Type B pancreatic cell (in vitro differentiated cells): ENCODE data around the gene RFLNA. TPM values are rescaled to one million over a fixed set of nuclear protein-coding genes. Genes with fewer than 3 reads are reported as not detected.

Experiments
- DNase-seq: peaks from one replicate; pipeline ENCODE4 v3.0.0; 2021; ENCODE audit warnings: mixed read lengths; ENCODE audit not compliant: unreplicated experiment; ENCODE audit errors: extremely low spot score
- H3K27ac Mint-ChIP-seq: 2 replicates; pipeline ENCODE4 v1.8.0; 2021; ENCODE audit warnings: mild to moderate bottlenecking, mixed read lengths
- H3K27me3 Mint-ChIP-seq: 2 replicates; pipeline ENCODE4 v1.8.0; 2021; ENCODE audit warnings: mixed read lengths
- H3K36me3 Mint-ChIP-seq: 2 replicates; pipeline ENCODE4 v1.8.0; 2021; ENCODE audit warnings: mixed read lengths
- H3K4me1 Mint-ChIP-seq: one replicate; pipeline ENCODE4 v1.8.0; 2021; ENCODE audit warnings: mixed read lengths; ENCODE audit not compliant: unreplicated experiment
- H3K4me3 Mint-ChIP-seq: 2 replicates; pipeline ENCODE4 v1.8.0; 2021; ENCODE audit warnings: mild to moderate bottlenecking, mixed read lengths
- H3K9me3 Mint-ChIP-seq: 2 replicates; pipeline ENCODE4 v1.8.0; 2021; ENCODE audit warnings: mixed read lengths
- CTCF ChIP-seq: fragments of 200-600 bp; sonication (generic); conservative IDR thresholded peaks from 2 replicates; pipeline ENCODE4 v1.5.0; 2021; ENCODE audit warnings: antibody characterized with exemption, mild to moderate bottlenecking
- total RNA-seq: library from RNA; stranded (reverse); gene quantifications from 2 replicates; pipeline ENCODE4 v1.2.1, GENCODE V29; 2021; ENCODE audit warnings: low replicate concordance

RFLNA gene
- total RNA-seq, 1 donor from 2014 or later = 57.4 TPM

DNA sequence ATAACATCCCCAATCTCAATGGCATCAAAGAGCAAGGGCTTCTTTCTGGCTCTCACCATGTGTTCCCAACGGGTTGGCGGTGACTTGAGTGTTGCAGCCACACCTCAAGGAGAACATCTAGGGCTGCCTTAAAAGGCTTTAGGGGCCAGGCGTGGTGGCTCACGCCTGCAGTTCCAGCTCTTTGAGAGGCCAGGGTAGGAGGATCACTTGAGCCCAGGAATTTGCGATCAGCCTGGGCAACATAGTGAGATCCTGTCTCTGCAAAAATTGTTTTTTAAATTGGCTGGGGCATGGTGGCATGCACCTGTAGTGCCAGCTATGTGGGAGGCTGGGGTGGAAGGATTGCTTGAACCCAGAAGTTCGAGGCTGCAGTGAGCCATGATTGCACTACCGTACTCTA is 14.9 kb downstream of the RFLNA start:
- Mint-ChIP-seq H3K27me3 (no peaks in the 10 kb centered on the region), H3K36me3 (peaks cover 8% of the 10 kb centered on the region), H3K27ac (no peak overlapping the region), H3K4me1 (peaks cover 5% of the 10 kb centered on the region), H3K9me3 (no peaks in the 10 kb centered on the region), H3K4me3 (no peak overlapping the region)
- no peak for TF ChIP-seq CTCF
- no peak for DNase-seq

DNA sequence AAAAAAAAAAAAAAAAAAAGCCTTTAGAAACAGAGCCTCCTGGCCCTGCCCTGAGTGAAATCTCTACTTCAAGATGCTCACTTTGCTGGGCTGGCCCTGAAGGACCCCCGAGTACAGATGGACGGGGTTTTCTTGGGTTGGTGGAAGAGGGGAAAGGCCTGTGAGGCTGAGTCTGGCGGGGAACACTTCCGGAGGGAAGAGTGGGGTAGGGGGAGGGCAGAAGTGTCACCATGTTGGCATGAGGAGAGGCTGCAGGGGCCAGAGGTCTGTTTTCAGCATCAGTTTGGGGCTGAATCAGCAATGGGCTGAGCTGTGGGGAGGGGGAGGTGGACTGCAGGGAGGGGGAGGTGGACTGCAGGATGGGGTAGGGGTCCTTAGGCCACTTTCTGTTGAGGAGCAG is 15.3 kb downstream of the RFLNA start:
- TF ChIP-seq CTCF = no peak
- DNase-seq = no peak
- no peaks in the 10 kb centered on the region for H3K27me3 Mint-ChIP-seq
- peaks cover 5% of the 10 kb centered on the region for H3K36me3 Mint-ChIP-seq
- no peak overlapping the region for H3K27ac Mint-ChIP-seq
- no peaks in the 10 kb centered on the region for H3K9me3 Mint-ChIP-seq
- no peak overlapping the region for H3K4me3 Mint-ChIP-seq
- H3K4me1 Mint-ChIP-seq = peaks cover 5% of the 10 kb centered on the region

- no peaks in the 10 kb centered on the region for H3K9me3 Mint-ChIP-seq
- H3K4me1 Mint-ChIP-seq = peaks cover 5% of the 10 kb centered on the region
Measured at GRCh38 chr12:124310785-124311184, 15.9 kb downstream of the RFLNA start.

DNA sequence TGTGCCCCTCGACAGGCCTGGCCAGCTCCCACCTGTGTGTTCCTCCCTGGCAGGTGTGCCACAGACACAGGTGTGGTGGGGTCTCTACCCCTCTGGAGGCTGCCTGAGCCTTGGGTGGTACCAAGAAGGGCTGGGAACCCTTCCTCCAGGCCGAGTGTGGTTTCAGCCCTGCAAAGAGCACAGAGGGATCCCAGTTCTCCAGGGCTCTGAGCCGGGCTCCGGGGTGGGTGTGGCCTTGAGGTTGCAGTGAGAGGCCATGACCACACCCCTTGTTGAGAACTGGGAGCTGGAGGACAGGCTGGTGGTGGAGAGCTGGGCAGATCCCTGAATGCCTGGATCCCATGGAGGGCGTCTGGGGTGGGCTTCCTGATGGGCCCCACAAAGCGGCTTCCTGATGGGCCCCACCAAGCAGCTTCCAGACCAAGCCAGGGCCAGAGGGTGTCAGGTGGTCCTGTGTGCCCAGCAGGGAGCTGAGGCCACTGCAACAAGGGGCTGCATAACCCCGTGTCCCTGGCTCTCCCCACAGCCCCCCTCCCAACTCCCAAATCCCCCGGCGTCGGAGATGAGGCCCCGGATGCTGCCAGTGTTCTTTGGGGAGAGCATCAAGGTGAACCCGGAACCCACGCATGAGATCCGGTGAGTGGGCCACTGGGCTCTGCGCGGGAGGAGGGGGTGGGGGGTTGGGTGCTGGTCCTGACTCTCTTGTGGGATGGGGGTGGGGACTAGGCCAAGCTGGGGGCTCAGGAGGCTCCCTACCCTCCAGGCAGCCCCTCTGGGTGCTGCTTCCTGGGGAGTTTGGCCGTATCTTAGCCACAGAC is 16.6 kb downstream of the RFLNA start:
- no peak for DNase-seq
- no peak for TF ChIP-seq CTCF
- H3K4me3 Mint-ChIP-seq = no peak overlapping the region
- H3K36me3 Mint-ChIP-seq = peaks cover 5% of the 10 kb centered on the region
- H3K27me3 Mint-ChIP-seq = no peaks in the 10 kb centered on the region
- H3K9me3 Mint-ChIP-seq = no peaks in the 10 kb centered on the region
- H3K27ac Mint-ChIP-seq = no peak overlapping the region
- peaks cover 5% of the 10 kb centered on the region for H3K4me1 Mint-ChIP-seq

More at GRCh38 chr12:124310785-124311184, 15.9 kb downstream of the RFLNA start:
- Mint-ChIP-seq H3K27me3 (no peaks in the 10 kb centered on the region), H3K4me3 (no peak overlapping the region), H3K27ac (no peak overlapping the region), H3K36me3 (peaks cover 5% of the 10 kb centered on the region)
- no peak for DNase-seq
- no peak for TF ChIP-seq CTCF

GRCh38 chr12:124312601-124313000 is 17.7 kb downstream of the RFLNA start:
- DNase-seq = no peak
- TF ChIP-seq CTCF = no peak
- H3K4me3 Mint-ChIP-seq = no peak overlapping the region
- H3K9me3 Mint-ChIP-seq = no peaks in the 10 kb centered on the region
- H3K27me3 Mint-ChIP-seq = no peaks in the 10 kb centered on the region
- peaks cover 5% of the 10 kb centered on the region for H3K36me3 Mint-ChIP-seq
- peaks cover 11% of the 10 kb centered on the region for H3K4me1 Mint-ChIP-seq
- H3K27ac Mint-ChIP-seq = no peak overlapping the region
